Common myeloid progenitor, CD34-positive (primary cell): ENCODE results near the gene SOX15.

Source experiments
- CTCF ChIA-PET: fragments of 350-600 bp; sonication (Branson Sonifier 250); formaldehyde crosslinking; loops from one replicate; lab custom pipeline; 2021; ENCODE audit warnings: antibody characterized with exemption; lab: Charles Lee
- POLR2A ChIA-PET: fragments of 350-600 bp; sonication (Branson Sonifier 250); formaldehyde crosslinking; loops from one replicate; lab custom pipeline; 2021; ENCODE audit warnings: antibody characterized with exemption; lab: Charles Lee
- DNase-seq, 3 donors: peaks; one replicate each; pipeline versions ENCODE4 v3.0.0 to v3.0.0-alpha.2; 2013
- H3K27ac ChIP-seq, 2 experiments: 1 replicate in 1 of 2; 2 replicates in 1 of 2; pipeline ENCODE4 v1.7.0; 2013; ENCODE audit warnings: inconsistent platforms in 2 of 2, low read length in 2 of 2, mild to moderate bottlenecking in 2 of 2, low read depth in 1 of 2, moderate library complexity in 1 of 2; ENCODE audit not compliant: severe bottlenecking in 2 of 2, insufficient read depth in 1 of 2, poor library complexity in 1 of 2
- H3K27me3 ChIP-seq, 5 experiments: replicated peaks in 2 of 5; 1 replicate in 3 of 5; 2 replicates in 2 of 5; pipeline versions ENCODE4 v1.6.1 to v1.7.0; 2013; ENCODE audit warnings: low read length in 4 of 5, mild to moderate bottlenecking in 2 of 5, moderate library complexity in 2 of 5, inconsistent platforms in 1 of 5; ENCODE audit not compliant: insufficient read depth in 5 of 5, control insufficient read depth in 4 of 5
- H3K36me3 ChIP-seq, 4 experiments: 1 replicate in 2 of 4; 2 replicates in 2 of 4; pipeline versions ENCODE4 v1.6.1 to v1.7.0; 2013; ENCODE audit warnings: low read length in 3 of 4, control low read depth in 1 of 4, mild to moderate bottlenecking in 1 of 4; ENCODE audit not compliant: control insufficient read depth in 4 of 4, insufficient read depth in 4 of 4
- H3K4me1 ChIP-seq, 4 experiments: 1 replicate in 3 of 4; 2 replicates in 1 of 4; pipeline versions ENCODE4 v1.6.1 to v1.7.1; 2013; ENCODE audit warnings: low read length in 3 of 4, mild to moderate bottlenecking in 3 of 4, control low read depth in 1 of 4, inconsistent platforms in 1 of 4, moderate library complexity in 1 of 4; ENCODE audit not compliant: control insufficient read depth in 4 of 4, insufficient read depth in 4 of 4; ENCODE audit errors: control extremely low read depth in 1 of 4
- H3K4me3 ChIP-seq, 7 experiments: 1 replicate in 4 of 7; 2 replicates in 3 of 7; pipeline versions ENCODE4 v1.5.1 to v1.7.0; 2013; ENCODE audit warnings: mild to moderate bottlenecking in 7 of 7, low read length in 6 of 7, moderate library complexity in 6 of 7, inconsistent platforms in 2 of 7, low read depth in 2 of 7, control low read depth in 1 of 7; ENCODE audit not compliant: insufficient read depth in 4 of 7, control insufficient read depth in 1 of 7; ENCODE audit errors: extremely low read depth in 1 of 7
- H3K9me3 ChIP-seq, 5 experiments: 1 replicate in 4 of 5; 2 replicates in 1 of 5; pipeline versions ENCODE4 v1.6.1 to v1.7.1; 2013; ENCODE audit warnings: low read length in 4 of 5, mild to moderate bottlenecking in 2 of 5, inconsistent platforms in 1 of 5, low read depth in 1 of 5, moderate library complexity in 1 of 5; ENCODE audit not compliant: control insufficient read depth in 4 of 5, insufficient read depth in 2 of 5; ENCODE audit errors: control extremely low read depth in 1 of 5
- WGBS: methylation state at CpG from one replicate; pipeline ENCODE4 v1.1.5; 2013; ENCODE audit not compliant: insufficient coverage; 5-methylcytosine and 5-hydroxymethylcytosine counted together

Gene SOX15

DNA sequence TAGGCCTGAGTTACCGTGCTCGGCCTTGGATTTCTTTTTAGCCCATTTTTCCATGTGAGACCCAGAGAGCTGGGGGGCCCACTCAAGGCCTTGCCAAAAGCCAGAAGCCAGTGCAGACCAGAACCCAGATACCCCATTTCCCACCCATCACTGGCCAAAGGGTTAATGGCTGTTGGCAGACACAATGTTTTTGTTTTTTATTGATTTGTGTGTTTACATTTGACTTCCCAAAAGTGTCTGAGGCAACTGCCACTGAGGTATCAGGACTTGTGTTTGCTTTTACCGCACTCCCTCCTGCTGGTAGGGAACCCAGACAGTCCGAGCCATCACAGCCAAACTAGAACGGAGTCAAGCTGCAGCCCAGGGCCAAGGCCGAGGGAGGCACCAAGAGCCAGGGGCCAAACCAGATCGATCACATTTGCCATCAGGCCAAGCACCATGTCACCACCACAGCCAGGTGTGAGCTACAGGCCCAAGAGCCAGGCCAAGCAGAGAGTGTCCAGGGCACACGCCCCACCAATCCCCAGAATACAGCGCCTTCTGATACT, 48.7 kb downstream of the SOX15 start:
- POLR2A ChIA-PET = no interaction called here

GRCh38 chr17:7538891-7539545, 50.9 kb downstream of the SOX15 start:
- H3K4me1 ChIP-seq = no peaks in the 10 kb centered on the region
- no peaks in the 10 kb centered on the region for H3K36me3 ChIP-seq
- 87% methylated on average over 11 of the region's 11 CpGs for WGBS
- DNase-seq = no peak
- H3K4me3 ChIP-seq = no peak overlapping the region
- ChIA-PET POLR2A (no interaction called here), CTCF (interaction anchor here (1.2 kb wide), 1 partner anchor 11 kb away, joined by 3 read pairs; no protein-coding TSS in a partner anchor)
- no peaks in the 10 kb centered on the region for H3K27me3 ChIP-seq
- H3K27ac ChIP-seq = no peak overlapping the region
- peaks cover 0 to 11% (median 8%) of the 10 kb centered on the region in 5 experiments for H3K9me3 ChIP-seq

More for the DNA sequence above, 48.7 kb downstream of the SOX15 start:
- Histone ChIP-seq H3K36me3 (no peaks in the 10 kb centered on the region), H3K9me3 (peaks cover 0 to 11% (median 8%) of the 10 kb centered on the region in 5 experiments), H3K27me3 (no peaks in the 10 kb centered on the region), H3K4me3 (no peak overlapping the region), H3K27ac (no peak overlapping the region), H3K4me1 (no peaks in the 10 kb centered on the region)
- CTCF ChIA-PET = interaction anchor here (1.0 to 2.0 kb wide), 3 partner anchors 12 to 21 kb away, joined by 3 to 9 read pairs (median 3); no protein-coding TSS in a partner anchor
- DNase-seq = no peak
- WGBS = 99% methylated on average over 8 of the region's 9 CpGs
